IPS-NIHi7 (cell line): ENCODE measurements around the gene MED29.

Source experiments
- DNase-seq: peaks from one replicate; pipeline ENCODE4 v3.0.0; 2012; ENCODE audit warnings: mixed read lengths; ENCODE audit errors: extremely low spot score

Gene MED29

DNA sequence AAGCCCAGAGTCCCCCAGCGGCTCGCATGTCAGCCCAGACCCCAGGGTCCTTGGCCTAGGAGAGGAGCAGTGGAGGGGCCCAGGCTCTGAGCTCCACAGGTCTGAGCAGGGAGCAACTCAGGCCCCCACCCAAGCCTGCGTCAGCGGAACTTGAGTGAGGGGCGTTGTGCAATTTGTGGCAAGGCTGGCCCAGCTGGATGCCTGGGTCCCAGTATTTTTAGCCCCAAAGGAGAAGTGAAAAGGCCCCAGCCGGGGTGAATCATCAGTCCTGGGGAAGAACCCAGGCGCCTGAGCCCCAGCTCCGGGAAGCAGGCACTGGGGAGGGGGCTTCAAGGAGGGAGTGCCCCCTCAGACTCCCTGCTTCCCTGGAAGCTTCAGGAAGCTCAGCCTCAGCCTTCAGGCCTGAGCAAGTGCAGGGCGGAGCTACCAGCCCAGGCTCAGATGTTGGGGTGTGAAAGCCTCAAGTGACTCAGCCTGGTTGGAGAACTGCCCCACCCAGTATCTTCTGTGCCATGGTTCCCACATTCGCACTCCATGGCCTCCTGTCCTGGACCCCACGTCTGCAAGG, 7.2 kb downstream of the MED29 start:
- DNase-seq: no peak

DNA sequence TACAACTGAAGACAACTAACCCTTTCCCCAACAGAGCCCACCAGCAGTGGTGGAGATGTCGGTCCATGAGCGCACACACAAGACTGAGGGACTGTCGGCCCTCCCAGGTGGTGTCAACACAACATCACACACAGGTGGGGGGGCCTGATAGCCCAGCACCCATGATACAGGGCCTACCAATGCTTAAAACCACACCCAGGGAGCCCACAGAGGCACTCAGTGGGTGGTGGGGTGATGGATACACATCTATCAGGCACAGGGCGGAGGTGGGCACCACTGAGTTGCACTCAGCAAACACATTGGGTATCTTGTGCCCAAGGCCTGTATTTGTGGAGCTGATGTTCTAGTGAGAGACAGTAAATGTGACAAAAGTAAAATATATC, 8.5 kb downstream of the MED29 start:
- DNase-seq: no peak

DNA sequence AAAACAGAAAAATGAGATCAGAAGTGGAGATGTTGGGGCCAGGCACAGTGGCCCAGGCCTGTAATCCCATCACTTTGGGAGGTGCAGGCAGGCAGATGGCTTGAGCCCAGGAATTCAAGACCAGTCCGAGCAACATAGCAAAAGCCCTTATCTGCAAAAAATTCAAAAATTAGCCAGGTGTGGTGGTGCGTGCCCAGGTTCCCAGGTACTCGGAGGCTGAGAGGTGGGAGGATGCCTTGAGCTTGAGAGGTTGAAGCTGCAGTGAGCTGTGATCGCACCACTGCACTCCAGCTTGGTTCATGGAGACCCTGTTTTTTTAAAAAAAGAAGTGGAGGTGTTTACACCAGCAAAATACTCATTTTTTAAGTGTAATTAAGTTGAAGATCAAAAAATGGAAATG, 8.9 kb downstream of the MED29 start:
- DNase-seq: no peak

DNA sequence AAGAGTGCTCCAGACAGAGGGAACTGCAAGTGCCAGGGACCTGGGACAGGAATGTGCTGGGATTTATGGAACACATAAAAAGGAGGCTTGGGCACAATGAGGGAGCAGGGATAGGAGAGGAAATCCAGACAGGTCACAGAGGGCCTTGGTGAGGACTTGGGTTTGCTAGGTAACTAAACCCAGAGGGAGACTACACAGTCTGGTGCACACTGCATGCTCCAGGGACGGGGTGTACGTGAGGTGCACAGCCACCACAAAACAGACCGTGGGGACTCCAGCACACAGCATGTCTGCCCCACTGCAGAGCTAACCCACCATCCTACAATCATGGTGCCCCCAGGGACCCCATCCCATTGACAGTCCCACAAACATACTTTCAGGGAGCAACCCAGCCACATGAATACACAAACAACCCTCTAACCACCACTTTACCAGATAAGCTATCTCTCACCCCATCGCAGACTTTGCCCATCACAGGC, 9.9 kb downstream of the MED29 start:
- no peak for DNase-seq

DNA sequence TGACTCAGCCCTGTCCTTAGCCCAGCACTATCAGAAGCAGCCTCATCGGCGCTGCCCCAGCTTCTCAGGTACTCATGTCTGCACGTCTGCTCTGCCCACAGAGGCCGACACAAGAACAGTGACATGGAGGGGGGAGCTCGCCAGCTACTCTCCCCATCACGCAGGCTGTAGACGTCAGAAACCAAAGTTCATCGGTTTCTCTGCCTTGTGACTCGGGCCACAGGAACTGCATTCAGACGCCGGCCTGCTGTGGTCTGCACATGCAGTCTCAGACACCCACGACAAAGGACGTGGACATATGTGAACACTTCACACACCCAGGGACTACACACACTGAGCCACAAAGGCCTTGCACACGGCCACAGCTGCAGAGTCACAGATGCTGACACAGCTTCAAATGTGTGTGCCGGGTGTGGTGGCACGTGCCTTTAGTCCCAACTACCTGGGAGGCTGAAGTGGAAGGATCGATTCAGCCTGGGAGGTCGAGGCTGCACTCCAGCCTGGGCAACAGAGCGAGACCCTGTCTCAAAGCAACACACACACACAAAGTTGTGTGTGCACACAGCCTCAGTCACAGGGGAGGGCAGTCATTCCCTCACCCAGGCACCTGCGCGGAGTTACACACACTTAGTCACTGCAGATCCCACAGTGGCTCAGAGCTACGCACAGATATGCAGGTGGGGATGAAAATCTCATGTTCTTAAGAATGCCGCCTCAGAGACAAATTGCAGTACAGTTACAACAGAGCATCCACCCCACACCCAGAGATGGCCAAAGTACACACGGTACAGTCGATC, 10.6 kb downstream of the MED29 start:
- no peak for DNase-seq

DNA sequence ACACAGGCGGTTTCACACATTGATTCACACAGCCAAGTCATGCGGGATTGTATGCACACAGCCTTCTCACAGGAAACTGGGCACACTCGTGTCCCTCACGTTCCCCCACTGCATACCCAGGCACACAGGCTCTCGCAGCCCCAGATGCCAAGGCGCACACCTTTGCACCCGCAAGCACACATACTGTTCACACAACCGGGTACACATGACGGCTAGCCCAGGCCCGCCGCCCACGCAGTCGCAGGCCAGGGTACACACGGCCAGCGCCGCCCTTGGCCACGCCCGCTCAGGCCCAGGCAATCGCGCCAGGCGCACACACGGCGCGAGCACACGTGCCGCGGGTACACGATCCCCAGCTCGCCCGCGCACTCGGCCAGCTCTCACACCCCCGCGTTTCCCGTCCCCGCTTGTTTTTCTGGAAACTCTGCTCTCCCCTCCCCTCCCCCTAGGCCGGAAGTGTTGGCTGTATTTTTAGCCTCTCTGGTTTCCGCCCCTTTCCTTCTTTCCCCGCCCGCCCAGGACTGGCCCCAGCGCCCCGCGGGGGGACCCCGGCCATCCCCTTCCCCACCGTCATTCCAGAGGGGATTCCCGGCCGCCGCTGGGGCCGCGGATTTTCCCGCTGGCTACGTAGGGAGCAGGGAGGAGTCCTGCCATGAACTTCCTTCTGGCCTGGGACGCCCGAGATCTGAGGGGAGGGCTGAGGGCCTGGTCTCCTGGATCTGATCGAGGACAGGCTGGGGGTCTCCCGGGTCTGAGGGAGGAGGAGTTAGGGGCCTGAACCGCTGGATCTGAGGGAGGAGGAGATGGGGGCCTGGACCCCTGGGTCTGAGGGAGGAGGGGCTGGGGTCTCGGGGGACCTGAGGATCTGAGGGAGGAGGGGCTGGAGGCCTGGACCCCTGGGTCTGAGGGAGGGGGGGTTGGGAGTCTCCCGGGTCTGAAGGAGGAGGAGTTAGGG, 11.4 kb downstream of the MED29 start:
- peak; percentile 75 for DNase-seq

DNA sequence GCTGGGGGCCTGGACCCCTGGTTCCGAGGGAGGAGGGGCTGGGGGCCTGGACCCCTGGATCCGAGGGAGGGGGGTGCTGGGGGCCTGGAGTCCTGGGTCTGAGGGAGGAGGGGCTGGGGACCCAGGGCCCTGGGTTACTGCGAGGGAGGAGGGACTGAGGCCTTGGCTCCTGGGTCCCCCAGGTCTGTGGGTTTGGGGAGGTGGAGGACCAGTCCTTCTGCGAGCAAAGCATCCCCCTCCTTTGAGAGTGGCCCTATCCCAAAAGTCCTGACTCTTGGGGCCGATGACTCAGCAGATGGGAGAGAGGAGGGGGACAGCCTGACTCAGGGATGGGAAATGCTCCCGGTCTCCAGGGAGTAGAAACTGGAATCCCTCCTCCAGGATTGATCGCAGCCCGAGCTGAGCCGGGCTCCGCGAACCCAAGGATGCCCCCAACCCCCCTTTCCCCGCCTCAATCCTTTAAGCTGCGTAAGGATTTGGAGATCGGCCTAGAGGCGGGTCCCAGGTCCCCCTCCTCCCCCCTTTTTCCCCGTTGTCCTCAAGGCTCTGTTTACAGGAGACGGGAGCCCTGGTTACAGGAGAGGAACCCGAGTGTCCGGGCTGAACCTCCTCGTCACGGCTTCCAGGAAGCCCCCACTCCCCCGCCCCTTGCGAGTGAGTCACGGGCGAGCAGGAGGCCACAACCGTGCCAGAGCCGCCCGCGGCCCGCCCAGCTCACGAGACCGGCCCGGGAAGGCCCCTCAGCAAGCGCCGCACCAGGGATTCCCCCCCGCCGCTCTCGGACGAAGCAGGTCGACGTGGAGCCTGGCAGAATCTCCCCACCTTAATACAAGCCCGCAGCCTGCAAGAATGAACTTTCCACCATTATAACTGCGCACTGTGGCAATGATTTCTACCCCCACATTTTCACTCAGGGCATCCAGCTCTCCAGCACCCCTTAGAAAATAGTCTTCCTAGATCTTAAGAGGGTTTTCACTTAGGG, 12.4 kb downstream of the MED29 start:
- peak; percentile 63 for DNase-seq

DNA sequence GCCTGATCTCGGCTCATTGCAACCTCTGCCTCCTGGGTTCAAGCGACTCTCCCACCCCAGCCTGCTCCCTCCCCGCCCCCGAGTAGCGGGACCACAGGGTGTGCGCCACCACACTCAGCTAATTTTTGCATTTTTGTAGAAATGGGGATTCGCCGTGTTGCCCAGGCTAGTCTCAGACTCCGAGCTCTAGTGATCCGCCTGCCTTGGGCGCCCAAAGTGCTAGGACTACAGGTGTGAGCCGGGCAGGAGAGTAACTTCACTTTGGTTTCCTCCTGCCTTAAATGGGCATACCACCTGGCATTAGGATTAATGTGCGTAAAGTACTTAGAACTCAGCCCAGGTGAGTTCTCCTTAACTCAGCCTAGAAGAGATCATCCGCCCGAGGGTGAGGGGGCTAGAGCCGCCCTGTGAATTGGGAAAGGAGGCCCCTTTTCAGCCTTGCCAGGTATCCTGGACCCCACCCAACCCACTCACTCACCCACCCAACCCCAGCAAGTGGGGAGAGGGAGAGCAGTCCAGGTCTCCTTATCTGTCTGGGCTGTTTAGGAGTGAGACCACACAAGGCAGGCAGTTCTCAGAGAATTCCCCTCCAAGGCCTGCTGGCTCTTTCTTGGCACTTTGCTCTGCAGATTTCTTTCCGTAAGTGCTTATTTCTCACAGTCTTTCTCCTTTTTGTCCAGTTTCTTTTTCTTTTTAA, 14.2 kb downstream of the MED29 start:
- no peak for DNase-seq

DNA sequence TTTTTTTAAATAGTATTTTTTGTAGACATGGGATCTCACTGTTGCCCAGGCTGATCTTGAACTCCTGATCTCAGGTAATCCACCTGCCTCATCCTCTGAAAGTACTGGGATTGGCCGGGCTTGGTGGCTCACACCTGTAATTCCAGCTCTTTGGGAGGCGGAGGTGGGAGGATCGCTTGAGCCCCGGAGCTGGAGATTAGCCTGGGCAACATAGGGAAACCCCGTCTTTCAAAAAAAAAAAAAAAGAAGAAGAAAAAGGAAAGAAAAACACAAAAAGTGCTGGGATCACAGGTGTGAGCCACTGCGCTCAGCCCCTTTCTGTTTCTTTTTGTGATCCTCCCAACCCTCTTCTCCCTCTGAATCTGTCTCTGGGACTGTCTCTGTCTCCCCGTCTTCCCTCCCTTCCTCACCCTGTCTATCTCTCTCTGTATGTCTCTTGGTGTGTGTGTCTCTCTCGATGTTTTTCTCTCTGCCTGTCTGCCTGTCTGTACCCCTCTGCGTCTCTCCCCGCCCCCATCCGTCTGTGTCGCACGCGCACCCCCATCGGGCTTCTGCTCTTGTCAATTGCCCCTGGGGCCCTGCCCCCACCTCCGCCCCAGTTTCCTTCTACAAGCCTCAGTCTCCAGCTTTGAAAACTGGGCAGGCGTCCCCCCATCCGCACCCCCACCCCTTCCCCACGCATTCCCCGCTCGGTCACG, 14.9 kb downstream of the MED29 start:
- no peak for DNase-seq

DNA sequence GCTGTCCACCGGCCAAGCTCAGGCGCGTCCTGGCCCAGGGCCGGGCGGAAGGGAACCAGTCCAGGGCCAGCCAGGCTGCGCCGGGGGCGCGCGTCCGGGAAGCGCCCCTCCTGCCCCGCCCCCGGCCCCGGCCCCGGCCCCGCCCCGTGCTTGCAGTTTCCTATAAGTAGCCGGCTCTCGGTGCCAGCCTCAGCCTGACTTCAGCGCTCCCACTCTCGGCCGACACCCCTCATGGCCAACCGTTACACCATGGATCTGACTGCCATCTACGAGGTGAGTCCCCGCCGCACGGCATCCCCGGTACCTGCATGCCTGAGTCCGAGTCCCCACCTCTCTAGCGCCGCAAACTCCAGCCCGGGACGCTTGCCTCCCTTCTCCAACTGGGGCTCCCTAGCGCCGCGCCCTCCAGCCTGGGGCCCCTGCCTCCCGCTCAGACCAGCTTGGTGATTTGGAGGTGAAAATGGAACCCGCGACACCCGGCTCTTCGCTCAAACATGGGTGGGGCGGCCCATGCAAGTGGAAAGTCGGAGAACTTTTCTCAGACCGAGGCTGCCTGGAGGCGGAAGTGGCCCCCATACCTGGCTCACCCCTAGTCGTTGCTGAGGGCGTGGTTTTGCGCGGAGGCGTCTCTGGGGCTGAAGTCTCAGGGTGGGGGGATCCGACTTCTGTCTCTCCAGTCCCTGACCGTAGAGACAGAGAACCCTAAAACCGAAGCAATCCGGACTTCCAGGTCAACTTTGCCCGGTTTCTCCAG, 15.7 kb downstream of the MED29 start, which contains the start of gene ZFP36:
Gene ZFP36 (plus strand): TSS at position 192 of the 754 bp plus-strand sequence. CDS start 58 bp downstream, at position 250.
- DNase-seq: no peak

DNA sequence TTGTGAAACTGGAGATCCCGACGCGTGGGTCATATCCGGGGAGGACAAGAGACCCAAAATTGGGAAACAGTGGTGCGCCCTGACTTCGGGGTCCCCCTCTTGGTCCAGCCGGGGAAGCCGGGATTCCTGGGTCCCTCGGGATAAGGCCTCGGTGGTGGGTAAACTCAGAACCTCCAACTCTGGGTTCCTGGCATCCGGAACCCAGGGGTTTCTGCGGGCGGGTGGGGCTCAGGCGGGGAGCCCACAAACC, 16.2 kb downstream of the MED29 start:
- DNase-seq: no peak

DNA sequence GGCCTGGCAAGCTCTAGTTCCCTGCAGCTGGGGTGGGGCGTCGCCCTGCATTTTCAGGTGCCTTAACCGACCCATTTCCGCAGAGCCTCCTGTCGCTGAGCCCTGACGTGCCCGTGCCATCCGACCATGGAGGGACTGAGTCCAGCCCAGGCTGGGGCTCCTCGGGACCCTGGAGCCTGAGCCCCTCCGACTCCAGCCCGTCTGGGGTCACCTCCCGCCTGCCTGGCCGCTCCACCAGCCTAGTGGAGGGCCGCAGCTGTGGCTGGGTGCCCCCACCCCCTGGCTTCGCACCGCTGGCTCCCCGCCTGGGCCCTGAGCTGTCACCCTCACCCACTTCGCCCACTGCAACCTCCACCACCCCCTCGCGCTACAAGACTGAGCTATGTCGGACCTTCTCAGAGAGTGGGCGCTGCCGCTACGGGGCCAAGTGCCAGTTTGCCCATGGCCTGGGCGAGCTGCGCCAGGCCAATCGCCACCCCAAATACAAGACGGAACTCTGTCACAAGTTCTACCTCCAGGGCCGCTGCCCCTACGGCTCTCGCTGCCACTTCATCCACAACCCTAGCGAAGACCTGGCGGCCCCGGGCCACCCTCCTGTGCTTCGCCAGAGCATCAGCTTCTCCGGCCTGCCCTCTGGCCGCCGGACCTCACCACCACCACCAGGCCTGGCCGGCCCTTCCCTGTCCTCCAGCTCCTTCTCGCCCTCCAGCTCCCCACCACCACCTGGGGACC, 16.6 kb downstream of the MED29 start:
- DNase-seq: no peak

DNA sequence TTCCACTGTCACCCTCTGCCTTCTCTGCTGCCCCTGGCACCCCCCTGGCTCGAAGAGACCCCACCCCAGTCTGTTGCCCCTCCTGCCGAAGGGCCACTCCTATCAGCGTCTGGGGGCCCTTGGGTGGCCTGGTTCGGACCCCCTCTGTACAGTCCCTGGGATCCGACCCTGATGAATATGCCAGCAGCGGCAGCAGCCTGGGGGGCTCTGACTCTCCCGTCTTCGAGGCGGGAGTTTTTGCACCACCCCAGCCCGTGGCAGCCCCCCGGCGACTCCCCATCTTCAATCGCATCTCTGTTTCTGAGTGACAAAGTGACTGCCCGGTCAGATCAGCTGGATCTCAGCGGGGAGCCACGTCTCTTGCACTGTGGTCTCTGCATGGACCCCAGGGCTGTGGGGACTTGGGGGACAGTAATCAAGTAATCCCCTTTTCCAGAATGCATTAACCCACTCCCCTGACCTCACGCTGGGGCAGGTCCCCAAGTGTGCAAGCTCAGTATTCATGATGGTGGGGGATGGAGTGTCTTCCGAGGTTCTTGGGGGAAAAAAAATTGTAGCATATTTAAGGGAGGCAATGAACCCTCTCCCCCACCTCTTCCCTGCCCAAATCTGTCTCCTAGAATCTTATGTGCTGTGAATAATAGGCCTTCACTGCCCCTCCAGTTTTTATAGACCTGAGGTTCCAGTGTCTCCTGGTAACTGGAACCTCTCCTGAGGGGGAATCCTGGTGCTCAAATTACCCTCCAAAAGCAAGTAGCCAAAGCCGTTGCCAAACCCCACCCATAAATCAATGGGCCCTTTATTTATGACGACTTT, 17.4 kb downstream of the MED29 start:
- no peak for DNase-seq

DNA sequence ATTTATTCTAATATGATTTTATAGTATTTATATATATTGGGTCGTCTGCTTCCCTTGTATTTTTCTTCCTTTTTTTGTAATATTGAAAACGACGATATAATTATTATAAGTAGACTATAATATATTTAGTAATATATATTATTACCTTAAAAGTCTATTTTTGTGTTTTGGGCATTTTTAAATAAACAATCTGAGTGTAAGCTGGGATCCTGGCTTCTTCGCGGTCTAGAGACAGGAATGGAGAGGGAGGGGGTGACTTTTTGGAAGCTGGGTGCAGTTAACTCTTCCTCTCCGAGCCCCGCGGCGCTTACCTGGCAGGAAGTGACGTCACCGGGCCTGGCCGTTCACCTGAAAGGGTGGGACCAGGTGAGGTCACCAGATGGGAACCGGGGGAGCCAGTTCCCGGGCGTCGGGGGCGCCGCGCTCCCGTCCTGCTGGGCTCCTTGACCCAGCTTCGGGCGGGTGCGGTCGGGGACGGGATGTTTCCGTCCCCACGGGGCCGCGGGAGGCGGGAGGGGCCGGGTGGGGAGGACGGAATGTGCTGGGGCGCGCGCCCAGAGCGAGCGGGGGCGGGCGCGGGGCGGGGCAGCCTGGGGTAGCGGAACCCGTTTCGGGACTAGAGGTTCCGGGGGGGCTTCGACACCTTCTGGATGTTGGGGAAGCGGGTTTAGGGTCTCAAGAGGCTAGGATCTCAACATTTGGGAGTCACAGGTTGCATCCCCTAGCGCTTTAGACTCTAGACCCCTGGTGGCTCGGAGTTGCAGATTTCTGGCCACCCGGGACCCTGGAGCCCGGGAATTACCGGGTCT, 18.2 kb downstream of the MED29 start:
- DNase-seq: peak; percentile 81

DNA sequence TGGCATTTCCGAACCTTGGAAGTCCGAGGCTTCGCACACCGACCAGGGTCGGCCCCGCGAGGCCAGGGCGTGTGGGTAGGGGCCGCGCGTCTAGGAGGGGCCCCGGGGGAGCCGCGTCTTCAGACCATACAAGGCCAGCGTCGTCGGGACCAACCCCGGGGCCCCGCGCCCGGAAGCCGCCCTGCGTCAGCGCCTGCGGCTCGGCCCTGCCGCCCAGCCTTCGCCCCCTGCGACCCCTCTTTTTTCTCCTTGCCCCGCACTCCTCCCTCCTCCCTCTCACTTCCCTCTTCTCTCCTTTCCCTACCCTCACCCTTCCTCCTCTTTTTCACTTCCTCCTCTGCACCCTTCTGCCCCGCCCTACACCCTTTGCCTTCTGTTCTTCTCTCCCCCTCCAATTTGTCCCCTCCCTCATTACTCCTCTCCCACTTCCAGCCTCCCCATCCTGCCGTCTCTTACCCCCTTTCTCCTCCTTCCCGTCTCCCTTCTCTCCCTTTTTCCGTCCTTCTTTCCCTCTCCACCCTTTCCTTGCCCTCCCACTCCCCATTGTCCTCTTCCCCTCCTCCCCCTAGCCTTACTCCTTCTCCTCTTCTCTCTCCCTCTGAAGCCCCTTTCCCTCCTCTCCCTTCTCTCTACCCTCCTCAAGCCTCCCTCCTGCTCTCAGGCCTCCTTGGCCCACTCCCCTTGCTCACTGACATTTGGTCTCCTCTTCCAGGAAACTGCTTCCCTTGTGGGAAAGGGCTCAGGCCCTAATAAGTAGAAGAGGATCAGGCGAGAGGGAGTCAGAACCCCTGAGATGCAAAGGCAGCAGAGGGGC, 19.0 kb downstream of the MED29 start:
- peak; percentile 20 for DNase-seq

DNA sequence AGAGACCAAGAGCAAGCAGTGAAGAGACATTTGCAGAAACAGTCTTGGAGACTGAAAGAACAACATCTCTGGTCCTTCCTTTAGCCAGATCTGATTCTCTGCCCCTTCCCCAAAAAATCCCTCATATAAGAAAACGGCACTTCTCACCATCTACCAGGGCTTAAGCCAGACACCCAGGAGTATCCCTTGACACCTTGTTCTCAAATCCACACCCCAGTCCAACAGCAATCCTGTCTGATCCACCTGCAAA, 19.6 kb downstream of the MED29 start:
- no peak for DNase-seq
